H9 (cell line): ENCODE results near the gene DAD1. TPM values are rescaled to one million over a fixed set of nuclear protein-coding genes. Genes with fewer than 3 reads are reported as not detected.
A peak's percentile ranks its signal among the peaks of the same experiment; 100 is the strongest.

Experiments
- DNase-seq: peaks from one replicate; pipeline ENCODE4 v3.0.0-alpha.2; 2017
- H2AFZ ChIP-seq: one replicate; pipeline ENCODE4 v1.6.1; 2013; ENCODE audit warnings: mild to moderate bottlenecking, low read length, control low read depth, moderate library complexity
- H2AK5ac ChIP-seq: 2 replicates; pipeline ENCODE4 v1.6.1; 2013; ENCODE audit warnings: low read length, control low read depth, mixed read lengths; ENCODE audit not compliant: insufficient read length
- H2BK120ac ChIP-seq: one replicate; pipeline ENCODE4 v1.6.1; 2013; ENCODE audit warnings: low read depth, mild to moderate bottlenecking, low read length, control low read depth, inconsistent platforms; ENCODE audit not compliant: poor library complexity, severe bottlenecking
- H2BK12ac ChIP-seq: 2 replicates; pipeline ENCODE4 v1.6.1; 2013; ENCODE audit warnings: low read length, control low read depth, mixed read lengths, low read depth; ENCODE audit not compliant: insufficient read length
- H2BK15ac ChIP-seq: 2 replicates; pipeline ENCODE4 v1.6.1; 2013; ENCODE audit warnings: low read depth, low read length, control low read depth
- H2BK20ac ChIP-seq: one replicate; pipeline ENCODE4 v1.6.1; 2013; ENCODE audit warnings: low read depth, mild to moderate bottlenecking, low read length, control low read depth, inconsistent platforms; ENCODE audit not compliant: poor library complexity, severe bottlenecking
- H2BK5ac ChIP-seq: 2 replicates; pipeline ENCODE4 v1.6.1; 2013; ENCODE audit warnings: low read length, control low read depth, mixed read lengths; ENCODE audit not compliant: insufficient read length
- H3K14ac ChIP-seq: 2 replicates; pipeline ENCODE4 v1.6.1; 2013; ENCODE audit warnings: low read length, control low read depth; ENCODE audit not compliant: insufficient read depth
- H3K18ac ChIP-seq: 2 replicates; pipeline ENCODE4 v1.6.1; 2013; ENCODE audit warnings: low read depth, mild to moderate bottlenecking, mixed read lengths, low read length, control low read depth; ENCODE audit not compliant: insufficient read length
- H3K23ac ChIP-seq: 2 replicates; pipeline ENCODE4 v1.6.1; 2013; ENCODE audit warnings: low read length, control low read depth, mixed read lengths, low read depth; ENCODE audit not compliant: insufficient read length
- H3K23me2 ChIP-seq: 2 replicates; pipeline ENCODE4 v1.6.1; 2013; ENCODE audit warnings: low read depth, mild to moderate bottlenecking, mixed read lengths, low read length, control low read depth; ENCODE audit not compliant: insufficient read length, poor library complexity, severe bottlenecking
- H3K27ac ChIP-seq: 2 replicates; pipeline ENCODE4 v1.5.1; 2013; ENCODE audit warnings: low read length, control low read depth, mixed read lengths, low read depth; ENCODE audit not compliant: insufficient read length
- H3K27me3 ChIP-seq: 2 replicates; pipeline ENCODE4 v1.6.1; 2013; ENCODE audit warnings: low read length, control low read depth, inconsistent platforms; ENCODE audit not compliant: insufficient read depth
- H3K4ac ChIP-seq: 2 replicates; pipeline ENCODE4 v1.6.1; 2013; ENCODE audit warnings: low read depth, mild to moderate bottlenecking, control low read depth, inconsistent platforms, low read length, moderate library complexity
- H3K4me1 ChIP-seq: 2 replicates; pipeline ENCODE4 v1.6.1; 2013; ENCODE audit warnings: low read length, control low read depth, inconsistent platforms; ENCODE audit not compliant: insufficient read depth
- H3K4me2 ChIP-seq: 2 replicates; pipeline ENCODE4 v1.6.1; 2013; ENCODE audit warnings: low read length, control low read depth, mixed read lengths; ENCODE audit not compliant: insufficient read length, insufficient read depth
- H3K56ac ChIP-seq: 2 replicates; pipeline ENCODE4 v1.6.1; 2013; ENCODE audit warnings: low read depth, mild to moderate bottlenecking, mixed read lengths, low read length, control low read depth; ENCODE audit not compliant: insufficient read length
- H3K79me1 ChIP-seq: 2 replicates; pipeline ENCODE4 v1.6.1; 2013; ENCODE audit warnings: low read depth, mild to moderate bottlenecking, moderate library complexity, low read length, control low read depth, inconsistent platforms; ENCODE audit not compliant: insufficient read depth, poor library complexity, severe bottlenecking
- H3K79me2 ChIP-seq: 2 replicates; pipeline ENCODE4 v1.6.1; 2013; ENCODE audit warnings: low read length, control low read depth, inconsistent platforms; ENCODE audit not compliant: insufficient read depth
- H3K9ac ChIP-seq: 2 replicates; pipeline ENCODE4 v1.6.1; 2013; ENCODE audit warnings: low read length, control low read depth, mixed read lengths; ENCODE audit not compliant: insufficient read length; ENCODE audit errors: extremely low read depth
- H3K9me3 ChIP-seq: one replicate; pipeline ENCODE4 v1.6.1; 2013; ENCODE audit warnings: low read depth, low read length, inconsistent platforms; ENCODE audit not compliant: control insufficient read depth
- H3T11ph ChIP-seq: one replicate; pipeline ENCODE4 v1.6.1; 2013; ENCODE audit warnings: mild to moderate bottlenecking, low read length, control low read depth, inconsistent platforms
- H4K20me1 ChIP-seq: one replicate; pipeline ENCODE4 v1.6.1; 2013; ENCODE audit not compliant: control insufficient read depth, insufficient read length, insufficient read depth
- H4K5ac ChIP-seq: 2 replicates; pipeline ENCODE4 v1.6.1; 2013; ENCODE audit warnings: low read depth, mild to moderate bottlenecking, mixed read lengths, low read length, control low read depth; ENCODE audit not compliant: insufficient read length
- H4K8ac ChIP-seq: replicated peaks from 2 replicates; pipeline ENCODE4 v1.6.1; 2013; ENCODE audit warnings: low read length, control low read depth, mixed read lengths, low read depth; ENCODE audit not compliant: insufficient read length
- H4K91ac ChIP-seq: 2 replicates; pipeline ENCODE4 v1.6.1; 2013; ENCODE audit warnings: low read depth, mild to moderate bottlenecking, moderate library complexity, mixed read lengths, low read length, control low read depth; ENCODE audit not compliant: insufficient read length
- H3K27ac Mint-ChIP-seq, 3 experiments: 2 replicates in 2 of 3; 3 replicates in 1 of 3; pipeline ENCODE4 v1.8.0; 2020 to 2021; ENCODE audit warnings: mixed read lengths in 3 of 3, mild to moderate bottlenecking in 1 of 3, moderate library complexity in 1 of 3
- H3K27me3 Mint-ChIP-seq: 2 replicates; pipeline ENCODE4 v1.8.0; 2021; ENCODE audit warnings: low read depth, mild to moderate bottlenecking, moderate library complexity, mixed read lengths
- H3K36me3 Mint-ChIP-seq, 3 experiments: 2 replicates in 2 of 3; 3 replicates in 1 of 3; pipeline ENCODE4 v1.8.0; 2020 to 2021; ENCODE audit warnings: low read depth in 3 of 3, mixed read lengths in 3 of 3; ENCODE audit not compliant: insufficient read depth in 1 of 3
- H3K4me1 Mint-ChIP-seq, 2 experiments: 2 replicates each; pipeline ENCODE4 v1.8.0; 2020; ENCODE audit warnings: mixed read lengths in 2 of 2
- H3K4me3 Mint-ChIP-seq, 2 experiments: 2 replicates in 1 of 2; 3 replicates in 1 of 2; pipeline ENCODE4 v1.8.0; 2020 to 2021; ENCODE audit warnings: mild to moderate bottlenecking in 2 of 2, mixed read lengths in 2 of 2, moderate library complexity in 1 of 2
- H3K9me3 Mint-ChIP-seq, 2 experiments: 2 replicates in 1 of 2; 3 replicates in 1 of 2; pipeline ENCODE4 v1.8.0; 2020; ENCODE audit warnings: mild to moderate bottlenecking in 2 of 2, mixed read lengths in 2 of 2, moderate library complexity in 1 of 2
- CTCF ChIP-seq: fragments of 200-600 bp; sonication (generic); conservative IDR thresholded peaks from 3 replicates; pipeline ENCODE4 v1.8.0; 2021; ENCODE audit warnings: antibody characterized with exemption, mild to moderate bottlenecking
- WGBS: extraction: QIAGEN DNeasy Blood & Tissue Kit; methylation state at CpG from one replicate; pipeline ENCODE4 v1.1.7; 2013; ENCODE audit warnings: missing lambda C conversion rate, low lambda C conversion rate, mixed read lengths; ENCODE audit not compliant: insufficient read length; ENCODE audit errors: extremely low coverage; 5-methylcytosine and 5-hydroxymethylcytosine counted together
- total RNA-seq: library from RNA; stranded (reverse); gene quantifications from 2 replicates; pipeline ENCODE4 v1.2.1, GENCODE V29; 2021

DAD1 gene
- total RNA-seq, 1 experiment from 2014 or later = 127 TPM

GRCh38 chr14:22555384-22556011 lies 33.5 kb downstream of the DAD1 start:
- H3K9me3 Mint-ChIP-seq = no peaks in the 10 kb centered on the region; a peak in 2 of 5 replicates
- Histone ChIP-seq H2BK20ac (no peak overlapping the region), H3T11ph (no peak overlapping the region), H3K27me3 (no peaks in the 10 kb centered on the region), H2BK120ac (no peak overlapping the region), H3K56ac (no peak overlapping the region), H4K8ac (no peak overlapping the region), H3K4ac (no peak overlapping the region), H4K20me1 (no peaks in the 10 kb centered on the region), H4K5ac (no peak overlapping the region), H2AFZ (no peak overlapping the region), H3K27ac (no peak overlapping the region), H3K4me2 (no peak overlapping the region), H2AK5ac (no peak overlapping the region), H2BK5ac (no peak overlapping the region), H3K79me2 (no peaks in the 10 kb centered on the region), H3K18ac (no peak overlapping the region), H3K9ac (no peak overlapping the region), H3K9me3 (no peaks in the 10 kb centered on the region), H3K14ac (no peak overlapping the region), H3K23ac (no peak overlapping the region), H3K79me1 (no peaks in the 10 kb centered on the region), H4K91ac (no peak overlapping the region), H3K23me2 (no peaks in the 10 kb centered on the region), H3K4me1 (no peaks in the 10 kb centered on the region), H2BK15ac (no peak overlapping the region), H2BK12ac (no peak overlapping the region)
- H3K27ac Mint-ChIP-seq = peak overlapping the region in 1 of 3 experiments; percentile 49; a peak in 1 of 7 replicates
- TF ChIP-seq CTCF = no peak
- H3K27me3 Mint-ChIP-seq = no peaks in the 10 kb centered on the region; the same call in 1 of the 2 replicates
- H3K4me1 Mint-ChIP-seq = peaks cover 44% of the 10 kb centered on the region in 2 experiments
- H3K4me3 Mint-ChIP-seq = no peak overlapping the region
- no peak for DNase-seq
- WGBS = no CpG with 5 or more reads among the region's 4 CpGs
- H3K36me3 Mint-ChIP-seq = peaks cover 0 to 4% (median 0%) of the 10 kb centered on the region in 3 experiments; a peak in 1 of 7 replicates
